IPS-NIHi7 (cell line): ENCODE data around the gene SLC25A38.
"Not testable (repeated sequence)": the region's sequence is repeated elsewhere in the genome, so short reads cannot be mapped to it uniquely, and the experiment has no call there.

ENCODE experiments used
- DNase-seq: peaks from one replicate; pipeline ENCODE4 v3.0.0; 2012; ENCODE audit warnings: mixed read lengths; ENCODE audit errors: extremely low spot score

The SLC25A38 gene

GRCh38 chr3:39383045-39383880 is at the start of gene SLC25A38:
TSS of gene SLC25A38 (plus strand) at chr3:39383370. CDS start at chr3:39383725, 355 bp downstream.
- peak; percentile 86 for DNase-seq

DNA sequence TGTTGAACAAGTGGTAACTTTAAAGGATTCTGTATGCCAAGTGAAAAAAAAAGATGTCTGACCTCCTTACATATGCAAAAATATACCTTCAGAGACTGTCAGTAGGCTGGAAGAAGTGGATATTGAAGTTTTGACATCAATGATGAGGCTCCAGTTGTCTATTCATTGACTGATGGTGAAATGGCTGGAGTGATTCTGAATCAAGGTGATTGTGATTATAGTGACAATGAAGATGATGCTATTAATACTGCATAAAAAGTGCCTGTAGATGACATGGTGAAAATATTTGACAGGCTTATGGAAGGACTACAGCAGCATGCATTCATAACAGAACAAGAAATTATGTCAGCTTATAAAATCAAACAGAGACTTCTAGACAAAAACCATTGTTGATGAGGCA is 49.6 kb upstream of the SLC25A38 start:
- DNase-seq: no peak

DNA sequence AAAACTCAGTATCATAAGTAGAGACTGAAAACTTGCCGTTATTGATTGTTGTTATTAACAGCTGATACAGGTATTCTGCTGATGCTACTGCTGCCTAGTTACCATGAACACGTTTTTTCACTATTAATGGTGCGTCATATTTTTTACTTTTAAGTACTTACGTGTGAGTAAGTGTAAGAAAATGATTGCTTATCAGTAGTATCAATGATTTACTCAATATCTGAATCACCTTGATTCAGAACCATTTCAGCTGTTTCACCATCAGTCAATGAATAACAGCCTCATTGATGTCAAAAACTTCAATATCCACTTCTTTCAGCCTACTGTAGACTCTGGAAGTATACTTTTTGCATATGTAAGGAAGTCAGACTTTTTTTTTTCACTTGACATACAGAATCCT is 49.0 kb upstream of the SLC25A38 start:
- no peak for DNase-seq

DNA sequence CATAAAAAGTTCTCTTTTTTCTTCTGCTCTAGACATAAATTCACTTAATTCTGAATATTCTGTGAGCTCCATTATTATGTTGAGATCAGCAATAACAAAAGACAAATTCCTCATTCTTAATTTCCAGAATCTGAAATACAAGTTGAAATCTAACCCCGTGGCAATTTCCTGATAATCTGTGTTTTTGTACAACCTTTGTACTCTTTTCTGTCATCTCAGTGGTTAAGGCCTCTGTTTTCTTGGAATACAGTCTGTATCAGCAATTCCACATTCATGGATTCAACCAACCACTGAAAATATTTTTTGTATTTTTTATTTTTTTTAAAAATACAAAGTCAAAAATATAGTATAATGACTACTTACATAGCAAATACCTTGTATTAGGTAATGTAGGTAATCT is 45.0 kb upstream of the SLC25A38 start:
- no peak for DNase-seq

DNA sequence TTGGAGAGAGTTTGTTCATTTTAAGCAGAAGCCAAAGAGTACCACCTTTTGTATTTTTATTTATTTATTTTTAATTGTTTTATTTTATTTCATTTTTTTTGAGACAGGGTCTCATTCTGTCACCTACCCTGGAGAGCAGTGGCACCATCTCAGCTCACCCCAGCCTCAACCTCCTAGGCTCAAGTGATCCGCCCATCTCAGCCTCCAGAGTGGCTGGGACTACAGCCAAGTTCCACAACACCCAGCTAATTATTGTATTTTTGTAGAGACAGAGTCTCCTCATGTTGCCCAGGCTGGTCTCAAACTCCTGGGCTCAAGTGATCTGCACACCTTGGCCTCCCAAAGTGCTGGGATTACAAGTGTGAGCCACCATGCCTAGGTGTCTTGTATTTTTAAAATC is 44.1 kb upstream of the SLC25A38 start:
- no peak for DNase-seq

DNA sequence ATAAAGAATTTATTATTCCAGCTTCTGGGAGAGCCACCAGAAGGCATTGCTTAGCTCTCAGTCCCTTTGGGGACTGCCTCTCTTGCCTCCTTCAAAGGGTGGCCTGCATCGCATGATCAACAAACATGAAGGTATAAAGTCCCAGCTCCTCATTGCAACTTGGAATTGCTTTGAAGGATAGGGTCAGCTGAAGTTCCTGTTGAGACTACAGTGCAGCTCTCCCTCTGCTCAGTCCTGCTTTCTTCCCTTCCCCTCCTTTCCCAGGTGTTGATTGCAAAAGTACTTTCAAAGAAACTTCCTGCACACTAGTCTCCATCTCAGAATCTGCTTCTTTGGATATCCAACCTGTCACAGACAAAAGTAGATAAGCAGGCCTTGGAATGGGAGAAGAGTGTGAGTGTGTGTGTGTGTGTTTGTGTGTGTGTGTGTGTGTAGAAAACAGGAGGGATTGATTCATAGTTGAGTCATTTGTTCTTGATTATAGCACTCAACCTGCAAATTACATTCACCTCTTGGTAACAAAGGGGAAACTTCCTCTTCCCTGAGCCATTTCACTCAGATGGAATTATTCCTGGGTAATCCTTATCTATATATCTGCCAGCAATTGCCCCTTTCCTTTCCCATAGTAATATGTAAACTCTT is 40.0 kb upstream of the SLC25A38 start:
- no peak for DNase-seq

- no peak for DNase-seq
Observed at GRCh38 chr3:39343760-39344159, 39.4 kb upstream of the SLC25A38 start.

GRCh38 chr3:39344746-39345344 is 38.3 kb upstream of the SLC25A38 start:
- DNase-seq: no peak

GRCh38 chr3:39346785-39347585 is 36.2 kb upstream of the SLC25A38 start:
- DNase-seq: no peak

GRCh38 chr3:39347586-39347876 is 35.6 kb upstream of the SLC25A38 start:
- no peak for DNase-seq

DNA sequence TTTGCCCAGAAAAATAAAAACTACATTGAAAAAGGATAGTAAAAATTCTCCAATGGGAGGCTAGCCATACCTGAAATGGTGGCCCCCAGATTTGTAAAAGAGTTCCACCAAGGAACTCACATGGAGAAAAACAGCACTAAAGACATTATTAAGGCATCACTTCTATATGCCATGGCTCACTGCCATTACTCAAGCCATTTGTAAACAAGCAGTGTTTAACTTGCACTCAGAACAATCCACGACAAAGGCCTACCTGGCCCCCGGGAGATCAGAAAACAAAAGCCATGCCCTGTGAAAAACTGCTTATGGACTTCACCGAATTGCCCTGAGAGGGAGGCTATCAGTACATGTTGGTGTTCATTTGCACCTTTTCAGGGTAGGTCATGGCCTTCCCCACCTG is 34.1 kb upstream of the SLC25A38 start:
- no peak for DNase-seq

DNA sequence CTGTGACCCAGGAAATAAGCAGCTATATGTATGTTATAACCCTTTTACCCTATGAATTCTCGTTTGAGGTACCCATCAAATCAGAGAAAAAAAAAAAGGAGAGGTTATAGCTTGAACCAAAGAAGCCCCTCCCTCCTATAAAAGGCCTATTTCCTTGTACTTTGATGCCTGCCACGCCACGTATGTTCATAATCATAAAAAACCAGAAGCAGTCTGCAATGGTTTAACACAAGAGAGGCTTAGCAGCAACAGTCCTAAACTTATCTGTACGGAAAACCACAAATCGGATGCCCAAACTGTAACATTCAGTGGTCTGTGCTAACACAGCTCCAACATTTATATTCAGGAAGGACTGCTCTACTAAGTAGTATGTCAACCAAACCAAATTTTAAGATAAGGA is 32.5 kb upstream of the SLC25A38 start:
- DNase-seq: no peak

GRCh38 chr3:39351134-39351533 is 32.0 kb upstream of the SLC25A38 start:
- not testable (repeated sequence) for DNase-seq

- DNase-seq: not testable (repeated sequence)
Observed at GRCh38 chr3:39353168-39353927, 29.8 kb upstream of the SLC25A38 start.

DNA sequence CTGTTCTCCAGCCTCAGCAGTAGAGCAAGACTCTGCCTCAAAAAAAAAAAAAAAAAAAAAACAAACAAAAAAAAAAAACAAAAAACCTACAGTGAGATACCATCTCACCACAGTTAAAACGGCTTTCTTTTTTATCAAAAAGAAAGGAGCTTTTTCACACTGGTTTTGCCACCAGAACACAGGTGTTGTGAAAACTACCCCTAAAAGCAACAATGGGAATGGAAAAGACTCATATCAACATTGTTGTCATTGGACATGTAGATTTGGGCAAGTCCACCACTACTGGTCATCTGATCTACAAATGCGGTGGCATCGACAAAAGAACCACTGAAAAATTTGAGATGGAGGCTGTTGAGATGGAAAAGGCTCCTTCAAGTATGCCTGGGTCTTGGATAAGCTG is 24.8 kb upstream of the SLC25A38 start:
- no peak for DNase-seq

DNA sequence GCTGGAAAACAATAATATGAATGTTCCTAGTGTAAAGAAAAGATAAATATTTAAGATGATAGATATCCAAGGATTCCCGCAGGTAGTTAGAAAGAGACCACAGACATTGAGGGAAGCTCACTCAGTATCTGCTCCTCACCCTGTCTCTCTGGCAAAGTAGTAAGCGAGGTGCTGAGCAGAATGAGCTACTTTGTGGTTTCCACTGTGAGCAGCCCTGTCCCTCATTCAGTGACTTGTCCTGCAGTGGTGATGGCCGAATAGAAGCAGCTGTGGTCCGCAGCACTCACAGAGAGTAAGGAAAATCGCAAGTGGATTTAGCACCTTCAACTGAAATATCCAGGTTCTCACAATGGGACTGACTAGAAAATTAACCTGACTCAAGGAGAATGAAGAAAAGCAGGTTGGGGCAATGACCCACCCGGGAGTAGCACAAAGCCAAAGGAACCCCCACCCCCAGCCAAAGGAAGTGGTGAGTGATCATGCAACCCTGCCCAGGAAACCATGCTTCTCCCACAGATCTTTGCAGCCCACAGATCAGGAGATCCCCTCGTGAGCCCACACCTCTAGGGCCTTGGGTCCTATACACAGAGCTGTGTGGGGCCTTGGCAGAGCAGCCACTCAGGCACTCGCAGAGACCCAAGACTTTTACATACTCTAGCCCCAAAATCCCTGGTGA is 21.8 kb upstream of the SLC25A38 start:
- no peak for DNase-seq

- no peak for DNase-seq
Observed at GRCh38 chr3:39362192-39362591, 21.0 kb upstream of the SLC25A38 start.

DNA sequence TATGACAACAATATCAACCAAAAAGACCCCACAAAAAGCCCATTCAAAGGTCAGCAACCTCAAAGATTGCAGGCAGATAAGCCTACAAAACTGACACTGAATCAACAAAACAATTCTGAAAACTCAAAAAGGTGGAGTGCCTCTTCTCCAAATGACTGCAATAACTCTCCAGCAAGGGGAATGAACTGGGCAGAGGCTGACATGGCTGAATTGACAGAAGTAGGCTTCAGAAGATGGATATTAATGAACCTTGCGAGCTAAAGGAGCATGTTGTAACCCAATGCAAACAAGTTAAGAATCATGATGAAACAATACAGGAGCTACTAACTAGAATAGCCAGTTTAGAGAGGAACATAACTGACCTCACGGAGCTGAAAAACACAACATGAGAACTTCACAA is 20.4 kb upstream of the SLC25A38 start:
- no peak for DNase-seq

GRCh38 chr3:39370450-39370849 is 12.7 kb upstream of the SLC25A38 start:
- DNase-seq: not testable (repeated sequence)

GRCh38 chr3:39372833-39373232 is 10.3 kb upstream of the SLC25A38 start:
- no peak for DNase-seq
